IPS DF 19.7 (cell line): ENCODE data around the gene IGFL4.

ENCODE experiments used
- DNase-seq: peaks from one replicate; pipeline ENCODE4 v3.0.0-alpha.2; 2013; ENCODE audit warnings: low read depth, low spot score

Gene IGFL4

DNA sequence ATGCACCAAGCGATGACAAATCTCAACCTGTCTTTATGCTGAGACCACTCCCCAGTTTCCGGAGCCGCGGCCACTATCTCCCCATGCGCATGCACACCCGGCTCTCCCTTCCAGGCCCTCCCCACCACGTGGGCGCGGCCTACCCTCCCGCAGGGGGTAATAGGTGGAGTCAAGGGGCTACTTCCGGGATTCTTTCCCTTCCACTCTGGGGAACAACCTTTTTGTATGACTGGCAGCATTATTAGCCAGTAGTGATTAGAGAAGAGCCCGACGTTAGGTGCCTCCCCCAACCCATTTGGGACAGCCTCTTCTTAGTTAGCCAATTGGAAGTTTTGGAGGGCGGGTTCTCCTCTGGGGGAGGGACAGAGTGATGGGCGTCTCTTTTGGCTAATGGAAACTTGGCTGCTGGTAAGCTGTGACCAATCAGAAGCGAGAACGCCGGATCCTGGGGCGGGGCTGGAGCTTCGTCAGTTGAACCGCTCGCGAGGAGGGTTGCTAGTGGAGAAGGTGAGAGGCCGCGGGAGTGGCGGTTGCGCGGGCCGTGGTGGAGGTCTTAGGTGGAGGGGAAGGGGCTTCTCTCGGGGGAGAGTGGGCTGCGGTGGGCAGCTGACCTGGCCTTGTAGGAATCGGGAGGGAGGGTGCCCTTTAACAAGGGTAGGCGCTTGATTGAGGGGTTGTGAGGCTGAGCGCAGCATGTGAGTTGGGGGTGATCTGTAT is 45.6 kb downstream of the IGFL4 start, which contains the start of gene CCDC61:
Gene CCDC61 (plus strand): TSS at position 470 of the 717 bp plus-strand sequence. CDS start 7,552 bp downstream, outside the sequence.
- peak; percentile 96 for DNase-seq

DNA sequence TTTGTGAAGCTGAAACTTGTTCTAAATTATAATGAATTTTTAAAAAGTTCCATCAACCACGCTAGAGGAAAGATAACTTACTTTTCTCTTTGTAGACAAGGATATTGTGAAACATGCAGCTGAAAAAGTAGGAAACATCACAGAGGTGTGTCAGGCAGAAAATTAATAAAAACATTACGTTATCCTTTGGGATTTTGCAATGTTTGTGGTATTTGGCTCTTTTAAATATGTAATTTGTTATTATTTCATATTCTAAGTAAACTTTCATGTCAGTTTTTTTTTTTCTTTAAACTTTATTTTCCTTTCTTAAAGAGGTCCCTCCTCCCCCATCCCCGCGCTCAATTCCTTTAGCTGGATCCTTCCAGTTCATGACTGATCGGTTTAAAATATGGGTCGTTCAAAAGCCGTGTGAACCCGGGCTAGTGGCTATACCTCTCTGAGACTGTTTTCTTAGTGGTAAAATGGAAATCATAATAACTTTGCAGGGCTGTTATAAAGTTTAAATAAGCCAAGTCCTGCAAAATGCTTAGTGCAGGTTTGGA is 46.3 kb downstream of the IGFL4 start:
- no peak for DNase-seq

DNA sequence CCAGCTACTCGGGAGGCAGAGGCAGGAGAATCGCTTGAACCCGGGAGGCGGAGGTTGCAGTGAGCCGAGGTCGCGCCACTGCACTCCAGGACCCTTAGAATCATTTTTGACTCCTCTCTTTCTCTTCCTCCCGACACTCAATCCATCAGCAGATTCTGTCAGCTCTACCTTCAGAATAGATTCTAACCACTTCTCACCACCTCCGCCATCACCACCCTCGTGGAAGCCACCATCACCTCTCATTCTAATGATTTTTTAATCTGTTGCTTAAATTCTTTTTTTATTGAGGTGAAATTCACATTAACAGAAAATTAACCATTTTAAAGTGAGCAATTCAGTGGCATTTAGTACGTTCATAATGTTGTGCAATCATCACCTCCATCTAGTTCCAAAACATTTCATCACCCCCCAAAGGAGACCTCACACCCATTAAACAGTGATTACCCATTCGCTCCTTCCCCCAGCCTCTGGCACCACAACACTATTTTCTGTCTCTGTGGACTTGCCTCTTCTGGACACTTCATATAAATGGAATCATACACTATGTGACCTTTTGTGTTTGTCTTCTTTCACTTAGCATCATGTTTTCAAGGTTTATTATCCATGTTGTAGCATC is 50.6 kb downstream of the IGFL4 start:
- DNase-seq: no peak
